ENCODE data around the gene PRMT1.
"Not testable (repeated sequence)": the region's sequence is repeated elsewhere in the genome, so short reads cannot be mapped to it uniquely, and the experiment has no call there.

Gene PRMT1

DNA sequence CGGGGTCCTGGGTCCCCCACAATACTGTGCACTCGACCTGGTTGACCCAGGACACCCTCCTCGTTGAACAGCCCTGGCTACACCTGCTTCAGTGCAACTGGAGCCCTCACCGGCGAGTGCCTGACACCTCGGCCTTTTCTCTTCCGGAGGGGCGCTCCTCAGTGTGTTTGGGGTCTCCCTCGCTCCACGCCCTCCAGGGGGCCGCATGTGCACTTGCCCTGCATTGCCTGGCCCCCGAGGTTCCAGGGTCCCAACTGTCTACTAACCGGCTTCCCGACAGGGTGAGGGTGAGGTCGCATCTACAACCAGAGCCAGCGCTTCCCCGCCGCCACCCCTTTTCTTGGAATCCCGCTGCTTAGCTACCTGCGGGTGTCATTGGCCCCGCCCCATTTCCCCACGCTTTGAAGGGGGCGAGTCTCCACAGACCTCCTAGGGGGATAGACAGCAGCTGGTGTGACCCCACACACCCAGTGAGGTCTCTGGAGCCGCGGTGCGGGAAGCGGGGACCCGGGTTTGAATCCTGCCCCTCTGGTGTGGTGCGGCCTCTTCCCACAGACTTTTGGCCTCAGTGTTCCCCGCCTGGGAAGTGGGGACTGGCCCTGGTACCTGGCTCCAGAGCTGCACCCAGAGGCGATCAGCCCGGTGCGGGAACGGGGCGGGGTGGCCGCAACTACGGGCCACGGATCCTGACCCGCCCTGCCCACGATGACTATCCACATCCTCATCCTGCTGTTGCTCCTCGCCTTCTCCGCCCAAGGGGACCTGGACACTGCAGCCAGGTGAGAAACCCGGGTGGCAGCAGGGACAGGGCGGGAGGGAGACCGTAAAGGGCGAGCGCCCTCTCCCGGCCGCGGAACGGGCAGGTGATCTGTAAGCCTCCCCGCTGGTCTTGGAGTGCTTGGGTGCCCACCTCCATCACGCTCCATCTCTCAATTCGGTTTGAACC is 12.3 kb downstream of the PRMT1 start, which contains the start of gene ADM5:
Gene ADM5 (plus strand): TSS at position 462 of the 946 bp plus-strand sequence. CDS start 244 bp downstream, at position 706.
- no peak for DNase-seq

DNA sequence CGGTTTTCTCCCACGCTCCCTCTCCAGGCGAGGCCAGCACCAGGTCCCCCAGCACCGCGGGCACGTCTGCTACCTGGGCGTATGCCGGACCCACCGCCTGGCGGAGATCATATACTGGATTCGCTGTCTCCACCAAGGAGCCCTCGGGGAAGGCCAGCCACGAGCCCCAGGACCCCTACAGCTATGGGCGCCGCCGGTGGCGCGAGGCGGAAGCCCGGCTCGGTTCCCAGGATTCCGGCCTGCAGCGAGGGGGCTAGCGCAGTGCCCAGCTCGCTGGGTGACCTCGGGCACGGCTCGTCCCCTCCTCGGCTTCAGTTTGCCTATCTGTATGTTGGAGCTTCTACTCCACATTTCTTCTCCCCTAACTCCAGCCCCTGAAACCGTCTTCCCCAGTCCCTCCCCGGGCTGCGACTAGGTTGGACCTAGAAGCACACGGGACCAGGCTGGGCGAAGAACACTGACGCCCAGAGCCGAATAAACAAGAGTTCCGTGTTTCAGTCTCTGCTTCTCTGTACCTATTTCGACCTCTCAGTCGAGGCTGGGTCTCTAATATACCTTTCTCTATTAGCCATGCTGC is 13.1 kb downstream of the PRMT1 start:
- DNase-seq: no peak

DNA sequence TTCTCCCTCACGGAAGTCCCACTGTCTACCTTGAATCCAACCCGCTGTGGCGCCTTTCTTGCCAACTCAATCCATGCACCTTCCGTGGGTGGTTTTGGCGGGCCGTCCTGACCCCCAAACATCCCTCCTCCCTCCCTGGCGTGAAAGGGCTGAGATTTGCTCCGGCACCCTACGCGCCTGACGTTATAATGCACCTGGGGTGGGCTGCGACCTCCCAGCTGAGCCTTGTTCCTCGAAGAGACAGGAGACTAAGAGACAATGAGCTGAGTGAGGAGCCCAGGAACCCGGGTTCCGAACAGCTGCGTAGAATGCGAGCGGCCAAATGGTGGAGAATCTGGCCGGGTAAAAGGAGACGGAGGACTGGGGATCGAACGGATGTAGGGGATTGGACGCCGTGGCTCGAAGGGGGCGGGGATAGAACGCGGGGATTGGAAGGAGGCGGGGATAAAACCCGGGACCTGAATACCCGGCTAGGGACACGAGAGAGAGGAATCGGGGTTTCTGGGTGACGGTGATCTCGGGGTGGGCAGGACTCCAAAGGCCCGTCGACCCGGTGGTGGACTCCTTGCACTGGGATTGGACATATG is 13.7 kb downstream of the PRMT1 start, which contains the start of gene CPT1C:
Gene CPT1C (plus strand): TSS at position 461 of the 587 bp plus-strand sequence. CDS start 1,137 bp downstream, outside the sequence.
- peak; percentile 83 for DNase-seq

DNA sequence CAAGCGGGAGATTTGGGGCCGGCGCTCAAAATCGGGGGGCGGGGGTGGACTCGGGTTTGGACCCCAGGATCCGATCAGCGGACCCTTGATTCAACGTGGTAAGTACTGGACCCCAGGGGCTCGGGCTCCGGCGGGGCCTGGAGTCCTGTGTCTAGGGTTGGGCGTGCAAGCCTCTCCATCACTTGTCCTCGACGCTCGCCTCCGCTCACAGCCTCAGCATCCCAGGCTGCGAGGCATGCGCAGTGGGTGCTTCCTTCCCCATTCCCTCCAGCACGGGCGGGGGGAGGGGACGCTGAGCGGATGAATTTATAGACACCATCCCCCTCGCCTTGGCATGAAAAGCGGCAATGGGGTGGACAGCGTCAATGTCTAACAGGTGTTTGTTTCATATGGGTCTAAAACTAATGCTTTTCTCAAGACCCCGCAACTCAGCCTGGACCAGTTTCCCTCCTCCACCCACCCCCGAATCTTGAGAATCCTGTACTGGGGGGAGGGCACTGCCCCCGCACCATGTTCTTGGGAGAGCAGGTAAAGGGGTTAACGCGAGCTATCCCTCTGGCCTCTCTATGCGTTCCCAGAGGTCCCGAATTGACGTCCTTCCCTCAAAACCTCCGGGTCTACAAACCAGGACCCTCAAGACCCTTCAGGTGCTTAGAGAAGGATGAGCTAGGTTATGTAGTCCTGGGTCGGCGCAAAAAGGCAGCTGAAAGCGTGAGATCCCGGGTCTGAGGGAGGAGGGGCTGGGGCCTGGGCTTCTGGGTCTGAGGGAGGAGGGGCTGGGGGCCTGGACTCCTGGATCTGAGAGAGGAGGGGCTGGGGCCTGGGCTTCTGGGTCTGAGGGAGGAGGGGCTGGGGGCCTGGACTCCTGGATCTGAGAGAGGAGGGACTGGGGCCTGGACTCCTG is 14.4 kb downstream of the PRMT1 start:
- DNase-seq: peak; percentile 83

DNA sequence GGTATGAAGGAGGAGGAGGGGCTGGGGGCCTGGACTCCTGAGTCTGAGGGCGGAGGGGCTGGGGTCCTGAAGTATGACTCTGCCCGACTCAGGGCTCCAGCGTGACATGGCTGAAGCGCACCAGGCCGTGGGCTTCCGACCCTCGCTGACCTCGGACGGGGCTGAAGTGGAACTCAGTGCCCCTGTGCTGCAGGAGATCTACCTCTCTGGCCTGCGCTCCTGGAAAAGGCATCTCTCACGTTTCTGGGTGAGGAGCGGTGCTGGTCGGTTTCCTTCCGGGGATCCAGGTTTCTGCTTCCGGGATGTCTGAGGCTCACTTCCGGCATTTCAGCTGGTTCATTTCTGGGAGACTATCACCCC is 15.1 kb downstream of the PRMT1 start:
- no peak for DNase-seq

DNA sequence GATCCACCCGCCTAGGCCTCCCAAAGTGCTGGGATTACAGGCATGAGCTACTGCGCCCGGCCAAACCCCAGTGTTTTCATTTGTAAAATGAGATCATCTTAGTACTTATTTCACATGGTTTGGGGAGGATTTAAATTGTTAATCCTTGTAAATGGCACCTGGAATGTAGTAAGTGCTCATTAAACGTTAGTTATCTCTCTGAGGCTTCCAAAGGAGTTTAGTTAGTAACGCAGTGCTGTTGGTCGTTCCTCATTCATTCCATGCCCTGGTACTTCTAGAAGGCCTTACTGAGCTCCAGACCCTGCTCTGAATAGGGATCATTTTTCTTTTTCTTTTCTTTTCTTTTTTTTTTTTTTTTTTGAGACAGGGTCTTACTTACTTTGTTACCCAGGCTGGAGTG is 19.0 kb downstream of the PRMT1 start:
- DNase-seq: no peak

DNA sequence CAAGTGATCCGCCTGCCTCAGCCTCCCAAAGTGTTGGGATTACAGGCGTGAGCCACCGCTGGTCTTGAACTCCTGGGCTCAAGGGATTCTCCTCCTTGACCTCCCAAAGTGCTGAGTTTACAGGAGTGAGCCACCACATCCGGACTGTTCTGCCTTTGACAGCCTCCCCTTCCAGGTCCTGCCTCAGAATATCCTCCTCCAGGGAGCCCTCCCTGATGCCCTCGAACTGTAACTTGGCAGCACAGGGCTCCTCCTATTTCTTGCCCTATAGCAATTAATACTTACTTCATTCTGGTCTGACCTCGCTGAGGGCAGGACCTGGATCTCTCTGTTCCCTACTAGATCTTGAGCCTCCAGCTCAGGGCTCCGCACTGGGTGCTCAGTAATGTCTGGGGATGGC is 19.8 kb downstream of the PRMT1 start:
- no peak for DNase-seq

DNA sequence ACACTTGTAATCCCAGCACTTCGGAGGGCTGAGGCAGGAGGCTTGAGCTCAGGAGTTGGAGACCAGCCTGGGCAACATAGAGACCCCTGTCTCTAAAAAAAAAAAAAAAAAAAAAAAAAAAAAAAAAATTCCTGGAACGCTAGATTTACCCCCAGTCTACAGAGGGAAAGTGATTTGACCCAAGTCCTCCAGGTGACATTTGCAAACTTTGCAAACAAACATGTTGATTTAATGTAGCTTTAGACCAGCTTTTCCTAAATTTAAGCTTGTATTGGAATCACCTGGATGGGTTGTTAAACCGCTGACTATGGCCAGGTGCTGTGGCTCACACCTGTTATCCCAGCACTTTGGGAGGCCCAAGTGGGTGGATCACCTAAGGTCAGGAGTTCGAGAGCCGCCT is 22.3 kb downstream of the PRMT1 start:
- no peak for DNase-seq

DNA sequence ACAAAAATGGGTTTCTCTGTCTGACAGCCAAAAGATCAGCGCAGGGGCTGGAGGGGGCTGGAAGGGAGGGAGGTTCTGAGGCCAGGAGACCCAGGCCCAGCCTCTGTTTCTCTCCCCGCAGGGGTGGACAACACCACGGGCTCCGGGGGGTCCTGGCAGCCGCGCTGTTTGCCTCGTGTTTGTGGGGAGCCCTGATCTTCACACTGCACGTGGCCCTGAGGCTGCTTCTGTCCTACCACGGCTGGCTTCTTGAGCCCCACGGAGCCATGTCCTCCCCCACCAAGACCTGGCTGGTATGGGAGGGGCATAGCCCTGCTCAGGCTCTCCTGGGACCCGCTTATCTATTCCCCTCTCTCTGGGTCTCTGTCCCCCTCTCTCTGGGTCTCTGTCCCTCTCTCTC is 23.5 kb downstream of the PRMT1 start:
- DNase-seq: no peak

DNA sequence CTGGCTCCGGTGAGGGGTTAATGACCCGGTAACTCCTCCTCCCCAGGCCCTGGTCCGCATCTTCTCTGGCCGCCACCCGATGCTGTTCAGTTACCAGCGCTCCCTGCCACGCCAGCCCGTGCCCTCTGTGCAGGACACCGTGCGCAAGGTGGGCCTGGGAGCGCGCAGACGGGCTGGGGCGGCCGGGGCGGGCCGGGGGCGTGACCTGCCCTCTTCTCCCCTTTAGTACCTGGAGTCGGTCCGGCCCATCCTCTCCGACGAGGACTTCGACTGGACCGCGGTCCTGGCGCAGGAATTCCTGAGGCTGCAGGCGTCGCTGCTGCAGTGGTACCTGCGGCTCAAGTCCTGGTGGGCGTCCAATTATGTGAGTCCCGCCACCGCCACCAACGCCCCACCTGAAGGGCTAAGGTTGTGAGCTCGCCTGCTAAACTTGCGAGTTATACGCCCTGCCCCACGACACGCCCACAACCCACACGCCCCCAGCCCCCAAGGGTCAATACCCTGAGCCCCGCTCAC is 24.3 kb downstream of the PRMT1 start:
- no peak for DNase-seq

DNA sequence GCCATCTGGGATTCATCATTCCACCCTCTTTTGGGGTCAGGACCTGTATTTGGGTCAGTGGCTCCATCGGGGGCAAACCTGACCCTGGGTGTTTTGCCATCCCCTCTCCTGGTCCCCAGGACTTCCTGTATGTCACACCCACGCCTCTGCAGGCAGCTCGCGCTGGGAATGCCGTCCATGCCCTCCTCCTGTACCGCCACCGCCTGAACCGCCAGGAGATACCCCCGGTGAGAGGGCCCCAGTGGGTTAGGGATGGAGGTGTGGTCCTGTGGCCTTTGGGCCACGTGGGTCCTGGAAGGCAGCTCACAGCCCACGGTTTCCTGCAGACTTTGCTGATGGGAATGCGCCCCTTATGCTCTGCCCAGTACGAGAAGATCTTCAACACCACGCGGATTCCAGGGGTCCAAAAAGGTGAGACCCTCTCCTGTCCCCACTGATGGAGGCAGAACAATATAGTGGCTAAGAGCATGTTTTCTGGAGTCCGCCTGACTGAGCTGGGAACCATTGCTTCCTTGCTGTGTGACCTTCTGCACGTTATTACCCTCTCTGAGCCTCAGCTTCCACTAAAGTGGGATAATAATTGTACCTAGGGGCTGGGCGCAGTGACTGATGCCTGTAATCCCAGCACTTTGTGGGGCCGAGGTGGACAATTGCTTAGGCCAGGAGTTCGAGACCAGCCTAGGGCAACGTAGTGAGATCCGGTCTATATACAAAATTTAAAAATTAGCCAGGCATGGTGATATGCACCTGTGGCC is 28.0 kb downstream of the PRMT1 start:
- no peak for DNase-seq

DNA sequence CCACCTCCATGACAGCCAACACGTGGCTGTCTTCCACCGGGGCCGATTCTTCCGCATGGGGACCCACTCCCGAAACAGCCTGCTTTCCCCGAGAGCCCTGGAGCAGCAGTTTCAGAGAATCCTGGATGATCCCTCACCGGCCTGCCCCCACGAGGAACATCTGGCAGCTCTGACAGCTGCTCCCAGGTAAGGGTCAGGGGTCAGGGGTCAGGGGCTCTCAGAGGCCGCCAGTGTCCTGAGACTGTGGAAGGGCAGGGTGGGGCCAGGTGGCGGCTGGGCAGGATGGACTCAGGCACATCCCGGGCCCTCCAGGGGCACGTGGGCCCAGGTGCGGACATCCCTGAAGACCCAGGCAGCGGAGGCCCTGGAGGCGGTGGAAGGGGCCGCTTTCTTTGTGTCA is 28.8 kb downstream of the PRMT1 start:
- no peak for DNase-seq

DNA sequence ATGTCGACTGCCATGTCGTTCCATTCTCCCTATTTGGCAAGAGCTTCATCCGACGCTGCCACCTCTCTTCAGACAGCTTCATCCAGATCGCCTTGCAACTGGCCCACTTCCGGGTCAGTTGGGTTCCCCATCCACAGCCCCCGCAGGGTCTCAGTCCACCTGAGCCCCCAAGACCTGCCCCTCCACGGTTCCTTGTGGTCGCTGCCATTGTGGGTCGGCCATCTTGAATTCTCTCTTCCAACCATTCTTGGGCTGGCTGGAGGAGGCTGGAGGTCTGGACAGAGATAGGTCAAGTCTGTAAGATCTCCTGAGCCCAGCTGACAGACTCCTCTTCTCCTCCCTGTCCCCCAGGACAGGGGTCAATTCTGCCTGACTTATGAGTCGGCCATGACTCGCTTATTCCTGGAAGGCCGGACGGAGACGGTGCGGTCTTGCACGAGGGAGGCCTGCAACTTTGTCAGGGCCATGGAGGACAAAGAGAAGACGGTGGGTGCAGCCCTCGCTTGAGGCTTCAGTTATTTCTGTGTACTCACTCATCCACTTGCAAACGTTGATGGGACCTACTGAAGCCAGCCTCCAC is 33.4 kb downstream of the PRMT1 start:
- DNase-seq: peak; percentile 32

DNA sequence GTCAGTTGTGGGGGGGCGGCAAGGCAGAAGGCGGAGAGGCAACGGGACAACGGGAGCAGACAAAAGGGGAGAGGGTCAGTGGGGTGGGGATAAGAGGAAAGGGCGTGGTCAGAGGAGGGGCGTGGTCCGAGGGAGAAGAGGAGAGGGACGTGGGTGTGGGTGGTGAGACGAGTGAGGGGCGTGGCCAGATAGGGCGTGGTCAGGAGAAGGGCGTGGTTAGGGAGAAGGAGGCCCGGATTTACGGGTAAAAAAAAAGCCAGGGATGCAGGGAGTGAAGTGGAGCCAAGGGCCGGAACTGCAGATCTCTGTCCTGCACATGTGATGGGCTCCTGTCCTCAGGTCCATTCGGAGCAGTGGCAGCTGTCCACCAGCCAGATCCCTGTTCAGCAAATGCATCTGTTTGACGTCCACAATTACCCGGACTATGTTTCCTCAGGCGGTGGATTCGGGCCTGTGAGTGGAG is 35.4 kb downstream of the PRMT1 start:
- no peak for DNase-seq

DNA sequence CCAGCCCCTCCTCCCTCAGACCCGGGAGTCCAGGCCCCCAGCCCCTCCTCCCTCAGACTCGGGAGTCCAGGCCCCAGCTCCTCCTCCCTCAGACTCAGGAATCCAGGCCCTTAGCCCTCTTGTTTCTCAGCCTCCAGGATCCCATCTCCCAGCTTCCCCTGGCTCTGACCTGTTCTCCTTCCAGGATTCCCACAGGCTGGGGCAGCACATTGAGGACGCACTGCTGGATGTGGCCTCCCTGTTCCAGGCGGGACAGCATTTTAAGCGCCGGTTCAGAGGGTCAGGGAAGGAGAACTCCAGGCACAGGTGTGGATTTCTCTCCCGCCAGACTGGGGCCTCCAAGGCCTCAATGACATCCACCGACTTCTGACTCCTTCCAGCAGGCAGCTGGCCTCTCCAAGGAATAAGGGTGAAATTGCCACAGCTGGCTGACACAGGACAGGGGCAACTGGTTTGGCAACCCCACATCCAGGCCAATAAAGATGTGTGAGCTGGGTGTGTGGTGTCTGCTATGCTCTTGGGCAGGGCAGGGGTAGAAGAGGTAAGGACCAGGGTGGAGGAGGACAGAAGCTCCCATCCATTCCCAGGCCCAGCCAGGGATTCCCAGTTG is 36.3 kb downstream of the PRMT1 start:
- DNase-seq: no peak

DNA sequence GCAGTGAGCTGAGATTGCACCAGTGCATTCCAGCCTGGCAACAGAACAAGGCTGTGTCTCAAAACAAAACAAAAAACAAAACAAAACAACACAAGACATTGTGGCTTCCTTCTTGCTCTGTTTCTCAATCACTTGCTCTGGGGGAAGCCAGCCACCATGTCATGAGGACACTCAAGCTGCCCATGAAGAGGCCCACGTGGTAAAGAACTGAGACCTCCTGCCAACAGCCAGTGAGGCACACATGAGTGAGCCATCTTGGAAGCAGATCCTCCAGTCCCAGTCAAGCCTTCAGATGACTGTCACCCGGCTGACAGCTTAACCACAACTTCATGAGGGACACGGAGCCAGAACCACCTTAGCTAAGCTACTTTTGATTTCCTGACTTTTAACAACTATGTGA is 39.1 kb downstream of the PRMT1 start:
- DNase-seq: no peak

DNA sequence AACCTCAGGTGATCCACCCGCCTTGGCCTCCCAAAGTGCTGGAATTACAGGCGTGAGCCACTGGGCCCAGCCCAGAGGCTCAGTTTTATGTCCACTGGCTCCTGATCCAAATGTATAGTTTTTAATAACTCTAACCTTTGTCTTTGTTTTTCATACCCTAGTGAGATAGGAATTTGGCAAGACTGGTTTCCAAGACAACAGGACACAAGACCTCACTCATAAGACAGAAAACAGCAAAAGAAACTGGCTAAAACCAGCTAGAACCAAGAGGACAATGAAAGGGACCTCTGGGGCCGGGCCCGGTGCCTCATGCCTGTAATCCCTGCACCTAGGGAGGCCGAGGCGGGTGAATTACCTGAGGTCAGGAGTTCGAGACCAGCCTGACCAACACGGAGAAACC is 41.4 kb downstream of the PRMT1 start:
- DNase-seq: peak; percentile 21

DNA sequence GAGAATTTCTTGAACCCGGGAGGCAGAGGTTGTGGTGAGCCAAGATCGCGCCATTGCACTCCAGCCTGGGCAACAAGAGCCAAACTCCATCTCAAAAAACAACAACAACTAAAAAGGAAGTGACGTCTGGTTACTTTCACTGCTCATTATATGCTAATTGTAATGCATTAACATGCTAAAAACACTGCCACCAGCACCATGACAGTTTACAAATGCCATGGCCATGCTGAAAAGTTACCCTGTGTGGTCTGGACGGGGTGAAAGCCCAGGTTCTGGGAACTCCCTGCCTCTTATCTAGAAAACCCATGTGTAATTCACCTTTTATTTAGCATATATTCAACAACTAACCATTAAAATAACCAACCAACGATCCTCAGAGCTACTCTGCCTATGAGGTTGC is 41.9 kb downstream of the PRMT1 start:
- DNase-seq: no peak

DNA sequence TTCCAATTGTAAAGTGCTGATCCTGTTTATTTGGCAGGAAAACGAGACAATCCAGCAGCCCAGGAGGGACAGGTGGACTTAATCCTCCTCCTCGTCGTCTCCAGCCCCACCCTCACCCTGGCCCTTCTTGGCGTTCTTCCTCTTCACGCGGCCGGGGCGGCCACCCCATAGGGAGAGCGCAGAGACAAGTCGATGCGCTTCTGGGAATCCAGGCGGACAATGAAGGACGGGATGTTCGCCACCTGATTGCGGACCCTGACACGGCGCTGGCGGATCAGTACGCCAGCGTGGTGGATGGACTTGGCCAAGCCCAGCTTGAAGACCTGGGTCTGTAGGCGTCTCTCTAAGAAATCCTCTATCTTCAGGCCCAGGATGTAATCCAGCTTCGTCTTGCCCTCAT is 42.3 kb downstream of the PRMT1 start:
- not testable (repeated sequence) for DNase-seq

DNA sequence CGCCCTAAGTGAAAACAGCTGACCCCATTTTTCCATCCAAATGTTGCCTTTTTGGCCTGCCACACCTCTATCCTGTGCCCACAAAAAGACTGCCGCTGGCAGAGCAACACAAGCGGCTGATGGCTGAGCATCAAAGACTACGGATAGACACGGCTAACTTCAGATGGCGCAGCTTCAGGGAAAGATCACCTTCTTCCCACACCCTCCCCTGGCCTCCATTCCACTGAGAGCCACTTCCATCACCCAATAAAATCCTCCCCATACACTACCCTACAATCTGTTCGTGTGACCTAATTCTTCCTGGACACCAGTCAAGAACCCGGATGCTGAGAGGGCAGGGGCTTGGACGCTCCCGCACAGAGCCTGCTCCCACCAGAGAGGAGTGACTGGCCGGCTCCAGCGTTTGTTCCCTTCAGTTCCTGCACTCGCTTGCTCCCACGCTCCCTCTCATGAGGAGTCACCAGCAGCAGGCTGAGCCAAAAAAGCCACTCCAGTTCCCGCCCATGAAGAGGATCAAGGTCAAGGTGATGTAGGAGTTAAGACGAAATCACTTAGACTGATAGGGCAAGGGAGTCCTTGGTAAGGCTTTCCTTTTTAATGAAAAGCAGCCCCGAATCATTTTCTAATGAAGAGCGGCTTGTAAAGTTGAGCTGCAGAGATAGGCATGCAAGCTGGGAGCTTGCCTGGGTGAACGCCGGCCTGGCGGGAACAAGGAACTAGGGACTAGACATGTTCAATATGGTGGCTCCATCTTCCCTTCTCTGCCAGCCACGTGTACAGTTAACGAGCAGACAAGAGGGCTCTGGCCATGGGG is 50.4 kb downstream of the PRMT1 start:
- peak; percentile 8 for DNase-seq
